HCT116 (cell line): Measurements from ENCODE around the gene DEPDC1B. TPM values are rescaled to one million over a fixed set of nuclear protein-coding genes. Genes with fewer than 3 reads are reported as not detected.

Experiments
- ATAC-seq: fragments of 200-7000 bp; cut with Tn5 transposase; 2 replicates; pipeline ENCODE4 v1.9.1; 2020; ENCODE audit warnings: mild to moderate bottlenecking, moderate library complexity
- BruUV-seq: library from RNA; stranded (reverse); fragments of 400-500 nt; replicated peaks from 2 replicates; lab custom pipeline; 2021; lab: Mats Ljungman, UMichigan
- CTCF ChIA-PET: fragments of 300-600 bp; sonication (Branson Sonifier 250); formaldehyde crosslinking; loops from one replicate; lab custom pipeline; 2021; ENCODE audit warnings: antibody characterized with exemption; lab: Charles Lee
- POLR2A ChIA-PET: fragments of 300-600, 350-600 bp; sonication (Branson Sonifier 250); formaldehyde crosslinking; loops from one replicate; lab custom pipeline; 2021; ENCODE audit warnings: antibody characterized with exemption; lab: Charles Lee
- RAD21 ChIA-PET, 2 experiments: fragments of 300-600 bp; sonication (Branson Sonifier 250); formaldehyde crosslinking; loops; one replicate each; lab custom pipeline; 2023; ENCODE audit warnings: low total read pairs in 2 of 2; ENCODE audit not compliant: uncharacterized antibody in 2 of 2, unreplicated experiment in 2 of 2, low non-redundant PET in 1 of 2; lab: Charles Lee
- DNase-seq: peaks from one replicate; pipeline ENCODE4 v3.0.0-alpha.2; 2010; ENCODE audit warnings: low read depth, low spot score
- H2AFZ ChIP-seq: fragments of 200-600 bp; shearing (Covaris generic), sonication (generic); 2 replicates; pipeline ENCODE4 v1.6.1; 2017; ENCODE audit warnings: low read depth, mixed run types, mixed read lengths, antibody characterized with exemption, low read length; ENCODE audit not compliant: poor library complexity, severe bottlenecking
- H3K27ac ChIP-seq: 2 replicates; pipeline ENCODE4 v1.5.1; 2012; ENCODE audit warnings: low read depth, low read length
- H3K27me3 ChIP-seq: fragments of 200-600 bp; sonication (generic); 2 replicates; pipeline ENCODE4 v1.6.1; 2016; ENCODE audit warnings: mixed run types, low read length, mixed read lengths; ENCODE audit not compliant: insufficient read depth
- H3K36me3 ChIP-seq, 2 experiments: fragments of 200-500 bp in 1 of 2; fragments of 200-600 bp in 1 of 2; sonication (Bioruptor generic) in 1 of 2; sonication (generic) in 1 of 2; 2 replicates each; pipeline versions ENCODE4 v1.5.1 to v1.6.1; 2014 to 2016; ENCODE audit warnings: low read length in 2 of 2, inconsistent platforms in 1 of 2, mixed read lengths in 1 of 2, mixed run types in 1 of 2; ENCODE audit not compliant: insufficient read depth in 2 of 2, control insufficient read depth in 1 of 2
- H3K4me1 ChIP-seq, 2 experiments: fragments of 200-600 bp in 1 of 2; sonication (generic) in 1 of 2; 2 replicates each; pipeline versions ENCODE4 v1.5.1 to v1.6.1; 2012 to 2017; ENCODE audit warnings: low read length in 2 of 2, inconsistent platforms in 1 of 2, mild to moderate bottlenecking in 1 of 2, mixed read lengths in 1 of 2, mixed run types in 1 of 2, moderate library complexity in 1 of 2; ENCODE audit not compliant: insufficient read depth in 2 of 2, control insufficient read depth in 1 of 2
- H3K4me2 ChIP-seq: fragments of 200-600 bp; sonication (generic); 2 replicates; pipeline ENCODE4 v1.6.1; 2017; ENCODE audit warnings: mixed run types, low read length, mixed read lengths
- H3K4me3 ChIP-seq, 2 experiments: fragments of 200-600 bp in 1 of 2; sonication (generic) in 1 of 2; replicated peaks in 1 of 2; 2 replicates each; pipeline ENCODE4 v1.5.1; 2011 to 2016; ENCODE audit warnings: low read length in 2 of 2, control low read depth in 1 of 2, low read depth in 1 of 2, mild to moderate bottlenecking in 1 of 2, mixed read lengths in 1 of 2, mixed run types in 1 of 2
- H3K79me2 ChIP-seq: fragments of 200-600 bp; sonication (generic); 2 replicates; pipeline ENCODE4 v1.6.1; 2017; ENCODE audit warnings: mild to moderate bottlenecking, mixed run types, low read length, moderate library complexity, mixed read lengths; ENCODE audit not compliant: insufficient read depth
- H3K9ac ChIP-seq: fragments of 200-600 bp; sonication (generic); 2 replicates; pipeline ENCODE4 v1.6.1; 2016; ENCODE audit warnings: low read length, mixed read lengths
- H3K9me2 ChIP-seq: fragments of 200-600 bp; sonication (generic), shearing (Covaris generic); 2 replicates; pipeline ENCODE4 v1.6.1; 2017; ENCODE audit warnings: mixed run types, mild to moderate bottlenecking, moderate library complexity; ENCODE audit not compliant: insufficient read depth
- H3K9me3 ChIP-seq, 2 experiments: fragments of 200-500 bp in 1 of 2; fragments of 200-600 bp in 1 of 2; sonication (Bioruptor generic) in 1 of 2; sonication (generic) in 1 of 2; 2 replicates each; pipeline ENCODE4 v1.6.1; 2014 to 2017; ENCODE audit warnings: low read length in 2 of 2, mixed read lengths in 2 of 2, inconsistent platforms in 1 of 2, low read depth in 1 of 2, mild to moderate bottlenecking in 1 of 2, mixed run types in 1 of 2, moderate library complexity in 1 of 2; ENCODE audit not compliant: control insufficient read depth in 1 of 2, insufficient read depth in 1 of 2
- H4K20me1 ChIP-seq: fragments of 200-600 bp; sonication (generic), shearing (Covaris generic); 2 replicates; pipeline ENCODE4 v1.6.1; 2017; ENCODE audit warnings: mixed run types, mild to moderate bottlenecking, moderate library complexity; ENCODE audit not compliant: insufficient read depth
- ATF3 ChIP-seq: IDR thresholded peaks from 2 replicates; pipeline ENCODE4 v1.6.1; 2012
- CEBPB ChIP-seq: IDR thresholded peaks from 2 replicates; pipeline ENCODE4 v1.6.1; 2012; ENCODE audit warnings: low read depth
- CTCF ChIP-seq, 3 experiments: fragments of 200-600 bp in 1 of 3; sonication (generic) in 1 of 3; IDR thresholded peaks in 2 of 3; conservative IDR thresholded peaks in 1 of 3; 2 replicates each; pipeline ENCODE4 v1.5.1; 2012 to 2017; ENCODE audit warnings: low read depth in 2 of 3, low read length in 2 of 3, antibody characterized with exemption in 1 of 3, borderline replicate concordance in 1 of 3, control low read depth in 1 of 3, mild to moderate bottlenecking in 1 of 3, mixed read lengths in 1 of 3, mixed run types in 1 of 3, moderate library complexity in 1 of 3; ENCODE audit not compliant: insufficient read depth in 1 of 3
- EZH2phosphoT487 ChIP-seq: fragments of 200-600 bp; IDR thresholded peaks from 2 replicates; pipeline ENCODE4 v1.6.1; 2018; ENCODE audit warnings: antibody characterized with exemption, borderline replicate concordance
- FOSL1 ChIP-seq: IDR thresholded peaks from 2 replicates; pipeline ENCODE4 v1.6.1; 2012; ENCODE audit warnings: low read depth
- MAX ChIP-seq: IDR thresholded peaks from 2 replicates; pipeline ENCODE4 v1.6.1; 2012
- POLR2A ChIP-seq: IDR thresholded peaks from 2 replicates; pipeline ENCODE4 v1.7.0; 2011; ENCODE audit warnings: borderline replicate concordance; ENCODE audit not compliant: insufficient read depth, insufficient read length; ENCODE audit errors: extremely low read depth
- POLR2AphosphoS5 ChIP-seq: IDR thresholded peaks from 2 replicates; pipeline ENCODE4 v1.6.1; 2011; ENCODE audit warnings: mild to moderate bottlenecking, low read depth, low read length, moderate library complexity
- REST ChIP-seq: IDR thresholded peaks from 2 replicates; pipeline ENCODE4 v1.6.1; 2012; ENCODE audit warnings: low read depth
- SIN3A ChIP-seq: IDR thresholded peaks from 2 replicates; pipeline ENCODE4 v1.6.1; 2012; ENCODE audit warnings: low read depth
- SRF ChIP-seq: IDR thresholded peaks from 2 replicates; pipeline ENCODE4 v1.6.1; 2012; ENCODE audit warnings: low read depth
- TCF7L2 ChIP-seq: IDR thresholded peaks from 2 replicates; pipeline ENCODE4 v1.7.0; 2011; ENCODE audit warnings: borderline replicate concordance, inconsistent platforms; ENCODE audit not compliant: insufficient read depth, insufficient read length; ENCODE audit errors: extremely low read depth
- YY1 ChIP-seq: IDR thresholded peaks from 2 replicates; pipeline ENCODE4 v1.6.1; 2011; ENCODE audit warnings: low read length, low read depth, moderate library complexity, mild to moderate bottlenecking; ENCODE audit not compliant: insufficient replicate concordance; ENCODE audit errors: extremely low read depth
- ZNF274 ChIP-seq: fragments of 200-500 bp; sonication (Bioruptor generic); IDR thresholded peaks from 2 replicates; pipeline ENCODE4 v1.6.1; 2014; ENCODE audit warnings: mild to moderate bottlenecking, low read depth, low read length, inconsistent platforms
- intact Hi-C: fragments of 100-400 bp; cut with micrococcal nuclease; formaldehyde crosslinking; loops from 2 replicates; pipeline ENCODE4 v1.10.0; 2022
- total RNA-seq: library from RNA; stranded (reverse); gene quantifications from one replicate; pipeline ENCODE4 v1.2.1, GENCODE V29; 2021; ENCODE audit not compliant: unreplicated experiment

Gene DEPDC1B
- total RNA-seq, 1 experiment from 2014 or later, result 39.7 TPM

- no peak for TF ChIP-seq ATF3
- TF ChIP-seq FOSL1, result no peak
- TF ChIP-seq SIN3A, result no peak
- no peak for TF ChIP-seq POLR2AphosphoS5
- no peak for TF ChIP-seq ZNF274
- no peak for TF ChIP-seq REST
Measured at GRCh38 chr5:60639544-60639943, 60.4 kb downstream of the DEPDC1B start (continued).

GRCh38 chr5:60638300-60638699 lies 61.7 kb downstream of the DEPDC1B start:
- Histone ChIP-seq H3K36me3 (peaks cover 0 to 11% of the 10 kb centered on the region in 2 experiments; a peak in 3 of 4 replicates), H3K9me2 (no peaks in the 10 kb centered on the region), H3K27ac (no peak overlapping the region), H3K9ac (no peak overlapping the region), H3K9me3 (no peaks in the 10 kb centered on the region; a peak in 1 of 4 replicates), H3K4me2 (no peak overlapping the region), H3K4me1 (no peaks in the 10 kb centered on the region), H3K4me3 (no peak overlapping the region), H2AFZ (no peak overlapping the region), H4K20me1 (no peaks in the 10 kb centered on the region), H3K27me3 (no peaks in the 10 kb centered on the region), H3K79me2 (no peaks in the 10 kb centered on the region)
- POLR2A ChIA-PET, result no interaction called here
- DNase-seq, result no peak
- CTCF ChIA-PET, result interaction anchor here (1.5 kb wide), 1 partner anchor 11 kb away, joined by 7 read pairs; no protein-coding TSS in a partner anchor
- ATAC-seq, result no peak
- RAD21 ChIA-PET, result no interaction called here
- intact Hi-C loops, result no loop called here
- no TSS peak for BruUV-seq
- TF ChIP-seq POLR2AphosphoS5 (no peak), ZNF274 (no peak), YY1 (no peak), CEBPB (no peak), MAX (no peak), SIN3A (no peak), REST (no peak), EZH2phosphoT487 (no peak), CTCF (IDR thresholded peaks at IDR 0.05 in 2 of 3, conservative IDR thresholded peaks at IDR 0.05 in 1 of 3; ENCODE audit: borderline replicate concordance in 1 of 3, insufficient read depth in 1 of 3, low read depth in 2 of 3, low read length in 2 of 3) (no peak), POLR2A (no peak), TCF7L2 (no peak), SRF (no peak)
